Panc1 (cell line): ENCODE data around the gene ZNF90.
"Not testable (repeated sequence)": the region's sequence is repeated elsewhere in the genome, so short reads cannot be mapped to it uniquely, and the experiment has no call there.

ENCODE experiments used
- CTCF ChIP-seq: fragments of 450-650 bp; IDR thresholded peaks from 2 replicates; pipeline ENCODE4 v1.5.1; 2017; ENCODE audit warnings: mild to moderate bottlenecking
- POLR2AphosphoS5 ChIP-seq: IDR thresholded peaks from 2 replicates; pipeline ENCODE4 v1.6.1; 2012; ENCODE audit warnings: mild to moderate bottlenecking, low read depth, low read length, moderate library complexity
- REST ChIP-seq, 2 experiments: IDR thresholded peaks; 2 replicates each; pipeline ENCODE4 v1.6.1; 2011 to 2012; ENCODE audit warnings: low read depth in 2 of 2, control low read depth in 1 of 2, low read length in 1 of 2, mild to moderate bottlenecking in 1 of 2, moderate library complexity in 1 of 2; ENCODE audit not compliant: insufficient read depth in 1 of 2
- SIN3A ChIP-seq: IDR thresholded peaks from 2 replicates; pipeline ENCODE4 v1.6.1; 2012; ENCODE audit warnings: low read depth, mild to moderate bottlenecking, low read length, moderate library complexity, borderline replicate concordance; ENCODE audit not compliant: insufficient read depth

- TF ChIP-seq REST (IDR thresholded peaks at IDR 0.05; ENCODE audit: insufficient read depth in 1 of 2, low read depth in 2 of 2, low read length in 1 of 2); CTCF; POLR2AphosphoS5; SIN3A: not testable (repeated sequence)
Observed at GRCh38 chr19:20152506-20152905, 74.7 kb downstream of the ZNF90 start.
